Chondrocyte (in vitro differentiated cells): ENCODE measurements around the gene BTN2A1. TPM values are rescaled to one million over a fixed set of nuclear protein-coding genes. Genes with fewer than 3 reads are reported as not detected.

ENCODE experiments used
- DNase-seq: peaks from one replicate; pipeline ENCODE4 v3.0.0; 2021; ENCODE audit warnings: mixed read lengths, low spot score
- H3K27ac Mint-ChIP-seq: one replicate; pipeline ENCODE4 v1.8.0; 2021; ENCODE audit warnings: mild to moderate bottlenecking, moderate library complexity, mixed read lengths; ENCODE audit not compliant: unreplicated experiment
- H3K27me3 Mint-ChIP-seq: 2 replicates; pipeline ENCODE4 v1.8.0; 2021; ENCODE audit warnings: low read depth, mixed read lengths
- H3K36me3 Mint-ChIP-seq: 2 replicates; pipeline ENCODE4 v1.8.0; 2021; ENCODE audit warnings: low read depth, mixed read lengths
- H3K4me1 Mint-ChIP-seq: 2 replicates; pipeline ENCODE4 v1.8.0; 2021; ENCODE audit warnings: low read depth, mild to moderate bottlenecking, mixed read lengths
- H3K4me3 Mint-ChIP-seq: one replicate; pipeline ENCODE4 v1.8.0; 2021; ENCODE audit warnings: mild to moderate bottlenecking, moderate library complexity, mixed read lengths; ENCODE audit not compliant: unreplicated experiment
- H3K9me3 Mint-ChIP-seq: 2 replicates; pipeline ENCODE4 v1.8.0; 2021; ENCODE audit warnings: low read depth, mixed read lengths
- total RNA-seq: library from RNA; stranded (reverse); gene quantifications from 3 replicates; pipeline ENCODE4 v1.2.1, GENCODE V29; 2021
- TF ChIP-seq, protein P1 (sequence below): fragments of 200-600 bp; sonication (generic); IDR thresholded peaks from 2 replicates; pipeline ENCODE4 v1.5.0; 2021; ENCODE audit warnings: antibody characterized with exemption, mild to moderate bottlenecking, moderate library complexity

BTN2A1 gene
- total RNA-seq, 1 donor from 2014 or later = 33.6 TPM

DNA sequence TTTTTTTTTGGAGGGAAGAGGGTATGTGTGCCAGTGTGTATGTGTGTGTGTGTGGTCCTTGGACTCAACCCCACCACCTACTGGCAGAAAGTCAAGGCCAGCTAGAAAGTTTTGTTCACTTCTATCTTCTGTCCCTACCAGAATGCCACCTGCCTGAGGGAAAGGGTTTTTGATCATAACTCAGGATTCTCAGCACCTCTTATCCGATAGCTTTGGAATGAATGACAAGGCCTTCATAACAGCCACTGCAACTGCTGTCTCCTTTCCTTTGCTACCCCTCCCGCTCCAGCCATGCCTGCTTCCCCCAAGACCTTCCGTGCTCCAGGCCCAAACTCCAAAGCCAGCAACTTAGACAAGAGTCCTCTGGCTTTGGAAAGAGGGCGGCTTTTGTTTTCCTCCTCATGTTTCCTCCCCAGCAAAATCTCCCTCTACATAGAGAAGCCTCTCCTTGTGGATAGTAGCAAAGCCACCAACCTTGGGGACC lies 37.0 kb upstream of the BTN2A1 start:
- Mint-ChIP-seq H3K27me3 (no peaks in the 10 kb centered on the region), H3K4me3 (no peak overlapping the region), H3K27ac (no peak overlapping the region), H3K9me3 (peaks cover 3% of the 10 kb centered on the region), H3K36me3 (peaks cover 12% of the 10 kb centered on the region), H3K4me1 (peaks cover 34% of the 10 kb centered on the region)
- TF ChIP-seq, protein P1, sequence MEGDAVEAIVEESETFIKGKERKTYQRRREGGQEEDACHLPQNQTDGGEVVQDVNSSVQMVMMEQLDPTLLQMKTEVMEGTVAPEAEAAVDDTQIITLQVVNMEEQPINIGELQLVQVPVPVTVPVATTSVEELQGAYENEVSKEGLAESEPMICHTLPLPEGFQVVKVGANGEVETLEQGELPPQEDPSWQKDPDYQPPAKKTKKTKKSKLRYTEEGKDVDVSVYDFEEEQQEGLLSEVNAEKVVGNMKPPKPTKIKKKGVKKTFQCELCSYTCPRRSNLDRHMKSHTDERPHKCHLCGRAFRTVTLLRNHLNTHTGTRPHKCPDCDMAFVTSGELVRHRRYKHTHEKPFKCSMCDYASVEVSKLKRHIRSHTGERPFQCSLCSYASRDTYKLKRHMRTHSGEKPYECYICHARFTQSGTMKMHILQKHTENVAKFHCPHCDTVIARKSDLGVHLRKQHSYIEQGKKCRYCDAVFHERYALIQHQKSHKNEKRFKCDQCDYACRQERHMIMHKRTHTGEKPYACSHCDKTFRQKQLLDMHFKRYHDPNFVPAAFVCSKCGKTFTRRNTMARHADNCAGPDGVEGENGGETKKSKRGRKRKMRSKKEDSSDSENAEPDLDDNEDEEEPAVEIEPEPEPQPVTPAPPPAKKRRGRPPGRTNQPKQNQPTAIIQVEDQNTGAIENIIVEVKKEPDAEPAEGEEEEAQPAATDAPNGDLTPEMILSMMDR = peak; percentile 80
- no peak for DNase-seq

DNA sequence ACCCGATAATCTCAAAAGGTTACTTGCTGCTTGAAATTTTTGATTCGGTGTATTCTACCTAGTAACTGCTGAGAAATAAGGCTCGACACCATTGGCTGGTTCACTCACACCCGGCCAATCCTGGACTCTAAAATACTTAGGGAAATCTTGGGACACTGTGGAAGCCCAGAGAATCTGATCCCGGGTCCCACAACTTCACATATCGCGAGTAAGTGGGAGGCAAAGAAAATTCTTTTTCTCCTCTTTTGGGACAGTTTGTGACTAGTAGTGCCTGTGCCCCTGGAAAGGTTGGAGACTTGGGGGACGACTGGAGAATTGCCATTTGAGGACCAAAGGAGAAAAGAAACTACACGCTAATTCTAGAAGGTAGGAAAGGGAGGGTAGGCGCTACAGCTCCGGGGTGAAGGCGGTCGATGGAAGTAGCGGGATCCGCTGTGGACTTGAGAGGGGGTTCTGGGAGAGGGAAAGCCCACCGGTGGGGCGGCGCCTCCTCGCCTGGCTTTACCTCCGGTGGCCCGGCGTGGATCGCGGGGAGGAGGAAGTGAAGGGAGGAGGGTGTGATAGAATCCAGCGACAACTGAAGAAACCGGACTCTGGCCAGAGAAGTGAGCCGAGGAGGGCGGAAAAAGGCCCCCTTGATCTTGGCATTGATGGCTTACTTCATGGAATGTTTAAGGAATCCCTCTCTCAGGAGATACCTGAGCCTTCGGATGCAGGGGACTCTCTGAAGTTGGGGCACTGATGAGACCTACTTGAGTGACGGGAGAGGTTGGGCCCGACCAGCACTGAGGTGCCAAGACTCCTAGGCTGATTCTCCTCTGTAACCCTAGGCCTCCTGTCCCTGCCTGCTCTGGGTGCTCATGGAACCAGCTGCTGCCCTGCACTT lies 36.3 kb upstream of the BTN2A1 start:
- peaks cover 18% of the 10 kb centered on the region for H3K36me3 Mint-ChIP-seq
- TF ChIP-seq, protein P1 = no peak
- H3K27me3 Mint-ChIP-seq = no peaks in the 10 kb centered on the region
- no peak overlapping the region for H3K27ac Mint-ChIP-seq
- peaks cover 3% of the 10 kb centered on the region for H3K9me3 Mint-ChIP-seq
- DNase-seq = no peak
- H3K4me3 Mint-ChIP-seq = no peak overlapping the region
- H3K4me1 Mint-ChIP-seq = peaks cover 35% of the 10 kb centered on the region

DNA sequence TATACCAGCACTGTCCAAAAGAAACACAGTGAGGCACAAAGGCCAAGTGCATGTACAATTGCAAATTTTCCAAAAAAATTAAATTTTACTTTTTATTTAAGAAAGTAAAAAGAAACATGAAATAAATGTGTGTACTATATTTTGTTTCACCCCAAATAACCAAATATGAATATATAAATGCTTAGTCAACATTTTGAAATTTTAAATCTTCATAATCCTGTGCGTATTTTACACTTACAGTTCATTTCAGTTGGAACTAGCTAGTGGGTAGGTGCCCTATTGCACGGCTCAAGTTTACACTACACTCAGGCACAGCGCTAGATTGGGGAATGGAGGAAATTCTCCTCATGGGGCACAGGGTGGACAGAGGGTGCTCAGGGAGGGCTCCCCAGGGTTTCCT lies 35.4 kb upstream of the BTN2A1 start:
- Mint-ChIP-seq H3K4me1 (peaks cover 35% of the 10 kb centered on the region), H3K4me3 (no peak overlapping the region), H3K9me3 (peaks cover 3% of the 10 kb centered on the region), H3K27ac (no peak overlapping the region), H3K27me3 (no peaks in the 10 kb centered on the region), H3K36me3 (peaks cover 27% of the 10 kb centered on the region)
- TF ChIP-seq, protein P1 = no peak
- DNase-seq = no peak

DNA sequence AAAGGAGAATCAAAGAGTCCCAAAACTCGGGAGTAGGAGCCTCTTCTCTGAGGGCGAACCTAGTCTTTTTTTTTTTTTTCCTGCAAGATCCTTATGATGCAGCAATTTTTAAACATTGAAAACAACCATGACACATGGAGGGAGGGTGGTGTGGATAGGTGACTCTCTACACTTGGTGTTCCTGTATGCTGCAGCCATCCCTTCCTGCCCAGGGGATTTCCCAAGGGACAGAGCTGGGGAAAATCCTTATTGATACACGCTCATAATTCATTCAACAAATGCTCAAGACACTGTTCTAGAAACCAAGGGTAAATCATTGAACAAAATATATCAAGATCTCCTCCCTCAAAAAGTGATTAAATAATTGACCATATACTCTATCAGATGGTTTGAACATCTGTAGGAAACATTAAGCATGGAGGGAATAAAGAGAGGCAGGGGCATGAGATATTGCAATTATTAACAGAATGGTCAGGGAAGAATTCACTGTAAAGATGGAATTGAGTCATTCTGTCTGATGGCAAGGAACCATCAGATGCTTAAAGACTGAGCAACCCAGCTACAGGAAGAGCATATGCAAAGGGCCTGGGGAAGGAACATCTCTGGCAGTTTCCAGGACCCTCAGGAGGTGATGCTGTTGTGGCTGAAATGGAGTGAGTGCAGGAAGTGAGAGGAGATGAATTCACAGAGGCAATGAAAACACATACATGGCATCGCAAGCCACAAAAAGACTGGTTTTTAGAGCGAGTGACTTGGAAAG lies 30.9 kb upstream of the BTN2A1 start:
- TF ChIP-seq, protein P1 = no peak
- no peak overlapping the region for H3K27ac Mint-ChIP-seq
- H3K27me3 Mint-ChIP-seq = no peaks in the 10 kb centered on the region
- H3K4me1 Mint-ChIP-seq = peaks cover 49% of the 10 kb centered on the region
- H3K4me3 Mint-ChIP-seq = no peak overlapping the region
- H3K9me3 Mint-ChIP-seq = no peaks in the 10 kb centered on the region
- no peak for DNase-seq
- peaks cover 47% of the 10 kb centered on the region for H3K36me3 Mint-ChIP-seq

DNA sequence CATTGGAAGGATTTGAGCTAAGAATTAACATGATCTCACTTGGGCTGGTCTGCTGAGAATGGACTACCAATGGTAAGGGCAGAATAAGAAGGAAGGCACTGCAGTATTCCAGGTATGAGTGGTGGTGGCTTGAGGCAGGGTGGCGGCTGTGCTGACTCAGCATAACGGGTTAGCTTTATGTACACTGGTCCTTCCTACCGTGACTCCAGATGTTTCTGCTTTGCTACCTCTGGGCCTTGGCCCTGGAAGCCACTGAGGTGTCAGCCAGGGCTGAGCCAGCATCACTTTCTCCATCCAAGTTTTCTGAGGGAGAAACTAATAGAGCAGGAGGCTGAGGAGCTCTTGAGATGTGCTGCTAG lies 30.3 kb upstream of the BTN2A1 start:
- H3K27me3 Mint-ChIP-seq = no peaks in the 10 kb centered on the region
- no peak overlapping the region for H3K27ac Mint-ChIP-seq
- H3K4me1 Mint-ChIP-seq = peaks cover 50% of the 10 kb centered on the region
- H3K36me3 Mint-ChIP-seq = peaks cover 47% of the 10 kb centered on the region
- TF ChIP-seq, protein P1 = no peak
- no peak for DNase-seq
- H3K9me3 Mint-ChIP-seq = no peaks in the 10 kb centered on the region
- no peak overlapping the region for H3K4me3 Mint-ChIP-seq
